ENCODE measurements around the gene ACVR2A.

GRCh38 chr2:147909178-147909577, 64.3 kb downstream of the ACVR2A start:
- TF ChIP-seq EZH2phosphoT487 (IDR thresholded peaks at IDR 0.05), result no peak
- no peak for TF ChIP-seq CTCF (IDR thresholded peaks at IDR 0.05)
- TF ChIP-seq EZH2 (IDR thresholded peaks at IDR 0.05), result no peak

Data from neural progenitor cell (in vitro differentiated cells).